ENCODE measurements around the gene TOP3B. TPM values are rescaled to one million over a fixed set of nuclear protein-coding genes. Genes with fewer than 3 reads are reported as not detected.

Gene TOP3B
- polyA plus RNA-seq, 3 donors, result 9.0 to 31.9 (median 9.5) TPM

- peaks cover 34 to 52% of the 10 kb centered on the region in 2 donors for H3K36me3 Mint-ChIP-seq
- intact Hi-C loops (cut with micrococcal nuclease), result no loop called here
- H3K4me3 Mint-ChIP-seq, result no peak overlapping the region
- no peaks in the 10 kb centered on the region for H3K9me3 ChIP-seq (replicated peaks in 1 of 2; ENCODE audit: control insufficient read depth in 1 of 2, insufficient read depth in 1 of 2, low read length in 2 of 2)
- no peaks in the 10 kb centered on the region for H3K4me1 ChIP-seq (ENCODE audit: control insufficient read depth in 1 of 2, insufficient read depth in 2 of 2, low read length in 2 of 2)
- H3K4me2 ChIP-seq (replicated peaks; ENCODE audit: extremely low read depth, low read length, poor library complexity, severe bottlenecking), result no peak overlapping the region
- H3K9ac ChIP-seq (ENCODE audit: insufficient read depth, low read length, poor library complexity, severe bottlenecking), result no peak overlapping the region
- H3K9me3 Mint-ChIP-seq, result no peaks in the 10 kb centered on the region
- peaks cover 52 to 59% of the 10 kb centered on the region in 2 donors for H3K36me3 ChIP-seq (replicated peaks in 1 of 2; ENCODE audit: control insufficient read depth in 1 of 2, insufficient read depth in 2 of 2, low read length in 2 of 2)
- peaks cover 3% of the 10 kb centered on the region for H3K4me1 Mint-ChIP-seq
- no peaks in the 10 kb centered on the region for H3K79me2 ChIP-seq (ENCODE audit: insufficient read depth, low read length)
- no peak overlapping the region for H3K27ac Mint-ChIP-seq
- no peak for TF ChIP-seq CTCF (IDR thresholded peaks at IDR 0.05)
- no peak overlapping the region for H3K27ac ChIP-seq (ENCODE audit: low read depth in 1 of 2, low read length in 2 of 2)
- 96% methylated on average over 18 of the region's 22 CpGs for WGBS (ENCODE audit: insufficient coverage)
- DNase-seq, result no peak
- H3K27me3 ChIP-seq (ENCODE audit: control insufficient read depth in 2 of 2, insufficient read depth in 2 of 2, low read length in 2 of 2), result no peaks in the 10 kb centered on the region
- H4K20me1 ChIP-seq (ENCODE audit: insufficient read depth, low read length), result no peaks in the 10 kb centered on the region
- H3K27me3 Mint-ChIP-seq (ENCODE audit: low read depth in 3 of 3), result peaks cover 0 to 3% (median 0%) of the 10 kb centered on the region in 3 donors
- no peak overlapping the region for H3K4me3 ChIP-seq (replicated peaks in 1 of 3; ENCODE audit: low read depth in 2 of 3, low read length in 3 of 3)
- no peak overlapping the region for H2AFZ ChIP-seq (ENCODE audit: insufficient read depth, low read depth, low read length, poor library complexity, severe bottlenecking)
Measured at GRCh38 chr22:21958360-21959273, 24.0 kb downstream of the TOP3B start.

GRCh38 chr22:21952586-21953571 lies 29.7 kb downstream of the TOP3B start, which contains the start of gene PPM1F:
TSS of gene PPM1F (minus strand) at chr22:21952848. CDS start at chr22:21946048, 6,800 bp downstream.
- peak; percentile 68 to 82 (median 81) for DNase-seq
- H3K27ac Mint-ChIP-seq, result peak within 1 kb of the TSS; percentile 81 to 95 (median 89)

More at GRCh38 chr22:21952586-21953571, 29.7 kb downstream of the TOP3B start, which contains the start of gene PPM1F:
- H3K9me3 ChIP-seq (replicated peaks in 1 of 2; ENCODE audit: control insufficient read depth in 1 of 2, insufficient read depth in 1 of 2, low read length in 2 of 2), result no peaks in the 10 kb centered on the region
- peak within 1 kb of the TSS; percentile 90 to 92 for H3K4me3 Mint-ChIP-seq
- H3K79me2 ChIP-seq (ENCODE audit: insufficient read depth, low read length), result peaks cover 40% of the 10 kb centered on the region
- TF ChIP-seq CTCF (IDR thresholded peaks at IDR 0.05), result peak; percentile 76
- peaks cover 0 to 3% (median 0%) of the 10 kb centered on the region in 7 donors for H3K9me3 Mint-ChIP-seq
- H4K20me1 ChIP-seq (ENCODE audit: insufficient read depth, low read length), result no peaks in the 10 kb centered on the region
- H3K4me1 Mint-ChIP-seq, result peaks cover 39% of the 10 kb centered on the region
- peak within 1 kb of the TSS; percentile 30 to 93 for H3K27ac ChIP-seq (ENCODE audit: low read depth in 1 of 2, low read length in 2 of 2)
- peaks cover 13 to 26% of the 10 kb centered on the region in 2 donors for H3K36me3 Mint-ChIP-seq
- H3K9ac ChIP-seq (ENCODE audit: insufficient read depth, low read length, poor library complexity, severe bottlenecking), result peak within 1 kb of the TSS; percentile 88
- WGBS (ENCODE audit: insufficient coverage), result 14% methylated on average over 56 of the region's 58 CpGs
- peaks cover 43 to 53% of the 10 kb centered on the region in 2 donors for H3K4me1 ChIP-seq (ENCODE audit: control insufficient read depth in 1 of 2, insufficient read depth in 2 of 2, low read length in 2 of 2)
- H3K4me3 ChIP-seq (replicated peaks in 1 of 3; ENCODE audit: low read depth in 2 of 3, low read length in 3 of 3), result peak within 1 kb of the TSS; percentile 65 to 82 (median 79)
- H3K27me3 ChIP-seq (ENCODE audit: control insufficient read depth in 2 of 2, insufficient read depth in 2 of 2, low read length in 2 of 2), result no peaks in the 10 kb centered on the region
- intact Hi-C loops (cut with micrococcal nuclease), result loop anchor here (2.0 to 5.0 kb wide), 5 partner anchors 14 to 240 kb away; partner anchors contain the start of gene MAPK1 (in 1 of the 2)
- H3K27me3 Mint-ChIP-seq (ENCODE audit: low read depth in 3 of 3), result peaks cover 0 to 7% (median 3%) of the 10 kb centered on the region in 3 donors
- peak within 1 kb of the TSS; percentile 90 for H3K4me2 ChIP-seq (replicated peaks; ENCODE audit: extremely low read depth, low read length, poor library complexity, severe bottlenecking)
- H2AFZ ChIP-seq (ENCODE audit: insufficient read depth, low read depth, low read length, poor library complexity, severe bottlenecking), result peak within 1 kb of the TSS; percentile 66
- H3K36me3 ChIP-seq (replicated peaks in 1 of 2; ENCODE audit: control insufficient read depth in 1 of 2, insufficient read depth in 2 of 2, low read length in 2 of 2), result peaks cover 0 to 1% of the 10 kb centered on the region in 2 donors
